ENCODE measurements around the gene NDUFB7. TPM values are rescaled to one million over a fixed set of nuclear protein-coding genes. Genes with fewer than 3 reads are reported as not detected.
A peak's percentile ranks its signal among the peaks of the same experiment; 100 is the strongest.
"Not testable (repeated sequence)": the region's sequence is repeated elsewhere in the genome, so short reads cannot be mapped to it uniquely, and the experiment has no call there.

The NDUFB7 gene
- total RNA-seq, result 100 to 1,000 TPM; 232 to 333 (median 277) TPM

GRCh38 chr19:14571695-14572490 is at the start of gene NDUFB7:
Gene NDUFB7, minus strand, starts transcription at chr19:14572066. Its CDS starts 66 bp downstream, at chr19:14572000.
- in situ Hi-C loops (cut with MboI; ENCODE audit: low pct_unique_long_range_greater_than_20kb in 2 of 9, low sequenced_read_pairs in 9 of 9, unreplicated experiment in 9 of 9), result loop anchor here in 1 of 9 experiments (5.0 kb wide), 1 partner anchor 115 kb away; no protein-coding TSS in a partner anchor
- WGBS, 10 experiments, result 4 to 65% (median 7%) methylated on average over 2 to 21 of the region's 40 CpGs; no CpG with 5 or more reads in 1 of the 10 experiments
- H3K27ac ChIP-seq, result peak within 1 kb of the TSS; percentile 77 to 82

DNA sequence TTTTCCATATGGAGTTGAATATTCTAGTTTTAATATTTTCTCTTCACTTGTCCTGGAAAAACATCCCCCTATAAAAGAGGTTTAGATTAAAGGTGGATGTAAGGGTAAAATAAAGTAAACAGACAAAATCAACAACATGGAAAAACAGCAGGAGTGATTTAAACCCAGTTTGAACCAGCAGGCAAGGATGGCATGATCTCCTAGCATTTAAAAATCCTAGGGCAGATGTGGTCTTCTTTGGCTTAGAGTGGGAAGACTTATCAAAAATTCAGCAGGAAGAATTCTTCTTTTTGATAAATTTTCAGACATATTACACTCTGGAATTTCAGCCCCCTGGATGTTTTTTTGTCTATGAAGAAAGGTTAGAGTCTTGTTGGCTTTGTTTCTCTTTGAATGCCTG is 47.5 kb upstream of the NDUFB7 start:
- no peak for ATAC-seq (replicated peaks in 6 of 8)

More at GRCh38 chr19:14571695-14572490, at the start of gene NDUFB7:
- peak; percentile 88 to 97 (median 92) for ATAC-seq (replicated peaks in 6 of 8)
- Histone ChIP-seq H3K4me3 (peak within 1 kb of the TSS; percentile 72 to 98 (median 81)), H3K4me1 (replicated peaks in 1 of 2) (peaks cover 9 to 10% of the 10 kb centered on the region in 2 donors)

GRCh38 chr19:14616407-14616806 is 44.5 kb upstream of the NDUFB7 start:
- WGBS, 10 experiments, result 35 to 100% (median 77%) methylated on average over 1 to 3 of the region's 3 CpGs; no CpG with 5 or more reads in 2 of the 10 experiments
- Histone ChIP-seq H3K27ac (no peak overlapping the region), H3K4me3 (no peak overlapping the region), H3K4me1 (replicated peaks in 1 of 2) (no peaks in the 10 kb centered on the region)
- no peak for ATAC-seq (replicated peaks in 6 of 8)
- in situ Hi-C loops (cut with MboI; ENCODE audit: low pct_unique_long_range_greater_than_20kb in 2 of 9, low sequenced_read_pairs in 9 of 9, unreplicated experiment in 9 of 9), result no loop called here

More for the DNA sequence above, 47.5 kb upstream of the NDUFB7 start:
- Histone ChIP-seq H3K4me3 (no peak overlapping the region), H3K27ac (no peak overlapping the region), H3K4me1 (replicated peaks in 1 of 2) (no peaks in the 10 kb centered on the region)
- in situ Hi-C loops (cut with MboI; ENCODE audit: low pct_unique_long_range_greater_than_20kb in 2 of 9, low sequenced_read_pairs in 9 of 9, unreplicated experiment in 9 of 9), result no loop called here

DNA sequence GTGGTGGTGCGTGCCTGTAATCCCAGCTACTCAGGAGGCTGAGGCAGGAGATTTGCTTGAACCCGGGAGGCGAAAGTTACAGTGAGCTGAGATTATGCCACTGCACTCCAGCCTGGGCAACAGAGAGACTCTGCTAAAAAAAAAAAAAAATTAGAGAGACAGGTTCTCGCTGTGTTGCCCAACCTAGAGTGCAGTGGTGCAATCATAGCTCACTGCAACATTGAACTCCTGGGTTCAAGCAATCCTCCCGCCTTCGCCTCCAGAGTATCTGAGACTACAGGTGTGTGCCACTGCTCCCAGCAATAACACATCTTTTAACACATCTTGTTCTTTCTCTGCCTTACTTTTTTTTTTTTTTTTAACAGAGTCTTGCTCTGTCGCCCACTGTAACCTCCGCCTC is 43.8 kb upstream of the NDUFB7 start:
- Histone ChIP-seq H3K4me3 (no peak overlapping the region), H3K27ac (no peak overlapping the region), H3K4me1 (replicated peaks in 1 of 2) (no peaks in the 10 kb centered on the region)
- in situ Hi-C loops (cut with MboI; ENCODE audit: low pct_unique_long_range_greater_than_20kb in 2 of 9, low sequenced_read_pairs in 9 of 9, unreplicated experiment in 9 of 9), result no loop called here
- 0 to 100% (median 91%) methylated on average over 1 to 6 of the region's 8 CpGs; no CpG with 5 or more reads in 2 of the 10 experiments for WGBS, 10 experiments
- no peak for ATAC-seq (replicated peaks in 6 of 8)

DNA sequence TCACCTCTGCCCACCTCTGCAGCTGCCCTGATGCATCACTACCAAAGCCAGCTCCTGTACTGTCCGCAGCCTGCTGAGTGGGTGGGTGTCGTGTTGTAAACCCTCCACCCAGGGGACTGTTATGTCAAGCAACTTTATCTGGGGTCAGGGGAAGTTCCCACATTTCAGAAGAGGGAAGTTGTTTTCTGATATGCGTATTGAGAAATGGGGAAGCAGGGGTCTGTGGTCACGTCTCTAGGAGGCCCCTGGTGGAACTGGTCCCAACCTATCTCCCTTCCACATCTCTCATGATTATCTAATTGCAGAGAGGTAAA is 42.2 kb upstream of the NDUFB7 start:
- 14 to 60% (median 55%) methylated on average over 1 to 4 of the region's 4 CpGs; no CpG with 5 or more reads in 6 of the 10 experiments for WGBS, 10 experiments
- in situ Hi-C loops (cut with MboI; ENCODE audit: low pct_unique_long_range_greater_than_20kb in 2 of 9, low sequenced_read_pairs in 9 of 9, unreplicated experiment in 9 of 9), result no loop called here
- no peak overlapping the region for H3K4me3 ChIP-seq
- ATAC-seq (replicated peaks in 6 of 8), result no peak
- no peak overlapping the region for H3K27ac ChIP-seq
- no peaks in the 10 kb centered on the region for H3K4me1 ChIP-seq (replicated peaks in 1 of 2)

- H3K4me3 ChIP-seq; in situ Hi-C loops (cut with MboI; ENCODE audit: low pct_unique_long_range_greater_than_20kb in 2 of 9, low sequenced_read_pairs in 9 of 9, unreplicated experiment in 9 of 9); H3K27ac ChIP-seq; ATAC-seq (replicated peaks in 6 of 8); H3K4me1 ChIP-seq (replicated peaks in 1 of 2): not testable (repeated sequence)
- 0 to 87% (median 64%) methylated on average over 1 to 12 of the region's 14 CpGs; no CpG with 5 or more reads in 1 of the 10 experiments for WGBS, 10 experiments
Measured at GRCh38 chr19:14613399-14614098, 41.7 kb upstream of the NDUFB7 start.

DNA sequence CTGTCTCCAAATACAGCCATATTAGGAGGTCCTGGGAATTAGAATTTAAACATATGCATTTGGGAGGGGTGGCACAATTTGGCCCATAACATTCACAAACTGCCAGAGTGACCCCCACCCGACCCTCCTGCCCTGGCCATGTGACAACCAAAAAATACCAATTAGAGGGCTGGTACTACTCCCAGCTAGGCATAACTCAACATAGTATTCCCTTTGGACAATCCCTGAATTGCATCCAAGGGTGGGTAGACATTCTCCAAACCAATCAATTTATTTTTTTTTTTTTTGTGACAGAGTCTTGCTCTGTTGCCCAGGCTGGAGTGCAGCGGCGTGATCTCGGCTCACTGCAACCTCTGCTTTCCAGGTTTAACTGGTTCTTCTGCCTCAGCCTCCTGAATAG is 40.8 kb upstream of the NDUFB7 start:
- Histone ChIP-seq H3K4me3 (no peak overlapping the region), H3K27ac (no peak overlapping the region), H3K4me1 (replicated peaks in 1 of 2) (no peaks in the 10 kb centered on the region)
- WGBS, 10 experiments, result 0 to 87% (median 57%) methylated on average over 1 to 3 of the region's 4 CpGs; no CpG with 5 or more reads in 4 of the 10 experiments
- no peak for ATAC-seq (replicated peaks in 6 of 8)
- in situ Hi-C loops (cut with MboI; ENCODE audit: low pct_unique_long_range_greater_than_20kb in 2 of 9, low sequenced_read_pairs in 9 of 9, unreplicated experiment in 9 of 9), result no loop called here

GRCh38 chr19:14612242-14612641 is 40.4 kb upstream of the NDUFB7 start:
- WGBS, 10 experiments, result 0 to 70% (median 44%) methylated on average over 1 to 4 of the region's 5 CpGs; no CpG with 5 or more reads in 2 of the 10 experiments
- H3K4me3 ChIP-seq; H3K27ac ChIP-seq; in situ Hi-C loops (cut with MboI; ENCODE audit: low pct_unique_long_range_greater_than_20kb in 2 of 9, low sequenced_read_pairs in 9 of 9, unreplicated experiment in 9 of 9); ATAC-seq (replicated peaks in 6 of 8); H3K4me1 ChIP-seq (replicated peaks in 1 of 2): not testable (repeated sequence)

DNA sequence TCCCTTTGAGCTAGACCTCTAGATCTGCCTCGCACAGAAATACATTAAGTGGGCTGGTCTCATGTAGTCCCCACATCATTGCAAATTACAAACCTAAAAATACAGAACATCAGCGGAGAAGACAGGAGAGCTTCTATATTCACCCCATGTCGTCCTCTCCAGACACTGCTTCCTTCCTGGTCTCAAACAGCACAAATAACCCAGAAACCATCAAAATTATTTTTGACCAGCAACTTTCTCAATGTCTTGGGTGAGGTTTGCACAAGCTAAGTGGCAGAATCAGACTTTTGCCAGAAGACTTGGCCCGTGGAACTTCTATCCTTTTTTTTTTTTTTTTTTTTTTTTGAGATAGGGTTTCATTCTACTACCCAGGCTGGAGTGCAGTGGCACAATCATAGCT is 39.2 kb upstream of the NDUFB7 start:
- in situ Hi-C loops (cut with MboI; ENCODE audit: low pct_unique_long_range_greater_than_20kb in 2 of 9, low sequenced_read_pairs in 9 of 9, unreplicated experiment in 9 of 9), result no loop called here
- no peak overlapping the region for H3K27ac ChIP-seq
- no peak overlapping the region for H3K4me3 ChIP-seq
- WGBS, 10 experiments, result 33 to 100% (median 49%) methylated on average over 1 to 4 of the region's 4 CpGs
- no peak for ATAC-seq (replicated peaks in 6 of 8)
- H3K4me1 ChIP-seq (replicated peaks in 1 of 2), result no peaks in the 10 kb centered on the region

- Histone ChIP-seq H3K27ac (no peak overlapping the region), H3K4me1 (replicated peaks in 1 of 2) (no peaks in the 10 kb centered on the region), H3K4me3 (no peak overlapping the region)
- no peak for ATAC-seq (replicated peaks in 6 of 8)
- in situ Hi-C loops (cut with MboI; ENCODE audit: low pct_unique_long_range_greater_than_20kb in 2 of 9, low sequenced_read_pairs in 9 of 9, unreplicated experiment in 9 of 9), result no loop called here
- WGBS, 10 experiments, result 21 to 91% (median 47%) methylated on average over 3 to 8 of the region's 9 CpGs; no CpG with 5 or more reads in 2 of the 10 experiments
Measured at GRCh38 chr19:14606627-14607026, 34.8 kb upstream of the NDUFB7 start.

DNA sequence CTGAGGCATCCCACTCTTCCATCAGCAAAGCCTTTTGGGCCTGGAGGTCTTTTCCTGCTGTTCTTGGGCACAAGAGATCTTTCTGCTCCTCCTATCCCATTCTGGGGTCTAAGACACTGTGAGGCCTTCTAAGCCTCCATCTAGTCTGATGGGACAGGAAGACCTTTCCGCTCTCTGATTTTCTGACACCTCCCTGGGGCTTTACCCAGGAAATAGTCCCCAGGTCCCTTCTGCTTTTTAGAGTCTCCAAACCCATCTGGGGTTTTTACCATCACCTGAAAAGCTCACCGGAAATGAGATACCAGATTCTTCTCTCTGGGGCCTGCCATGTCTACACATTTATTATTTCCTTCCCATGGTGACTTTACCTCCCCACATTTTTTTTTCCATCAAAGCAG is 32.1 kb upstream of the NDUFB7 start:
- Histone ChIP-seq H3K4me3 (no peak overlapping the region), H3K27ac (no peak overlapping the region), H3K4me1 (replicated peaks in 1 of 2) (no peaks in the 10 kb centered on the region)
- WGBS, 10 experiments, result 0 to 100% (median 63%) methylated on average over 1 to 2 of the region's 2 CpGs; no CpG with 5 or more reads in 4 of the 10 experiments
- no peak for ATAC-seq (replicated peaks in 6 of 8)
- in situ Hi-C loops (cut with MboI; ENCODE audit: low pct_unique_long_range_greater_than_20kb in 2 of 9, low sequenced_read_pairs in 9 of 9, unreplicated experiment in 9 of 9), result no loop called here

GRCh38 chr19:14599548-14600147 is 27.8 kb upstream of the NDUFB7 start:
- no peaks in the 10 kb centered on the region for H3K4me1 ChIP-seq (replicated peaks in 1 of 2)
- in situ Hi-C loops (cut with MboI; ENCODE audit: low pct_unique_long_range_greater_than_20kb in 2 of 9, low sequenced_read_pairs in 9 of 9, unreplicated experiment in 9 of 9), result loop anchor here in 2 of 9 experiments (25.0 kb wide), 2 partner anchors 288 to 313 kb away; partner anchors contain the start of gene OR7A17 (in 1 of the 2)
- H3K4me3 ChIP-seq, result no peak overlapping the region
- no peak overlapping the region for H3K27ac ChIP-seq
- ATAC-seq (replicated peaks in 6 of 8), result no peak
- WGBS, 10 experiments, result 0 to 100% (median 74%) methylated on average over 1 to 5 of the region's 8 CpGs; no CpG with 5 or more reads in 1 of the 10 experiments

DNA sequence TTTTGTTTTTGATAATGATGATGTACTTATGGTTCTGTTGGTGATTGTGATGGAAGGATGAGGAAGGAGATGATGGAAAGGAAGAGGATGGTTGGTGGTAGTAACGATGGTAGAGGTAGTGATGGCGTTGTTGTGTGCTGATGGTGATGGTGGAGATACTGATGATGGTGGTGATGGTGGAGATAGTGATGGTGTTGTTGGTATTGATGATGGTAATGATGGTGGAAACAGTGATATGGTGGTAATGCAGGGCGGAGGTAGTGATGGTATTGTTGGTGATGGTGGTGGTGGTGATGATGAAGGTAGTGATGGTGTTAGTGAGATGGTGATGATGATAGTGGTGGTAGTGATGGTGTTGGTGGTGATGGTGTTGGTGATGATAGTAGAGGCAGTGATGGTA is 23.7 kb upstream of the NDUFB7 start:
- H3K27ac ChIP-seq, result no peak overlapping the region
- H3K4me3 ChIP-seq, result no peak overlapping the region
- ATAC-seq (replicated peaks in 6 of 8), result no peak
- in situ Hi-C loops (cut with MboI; ENCODE audit: low pct_unique_long_range_greater_than_20kb in 2 of 9, low sequenced_read_pairs in 9 of 9, unreplicated experiment in 9 of 9), result loop anchor here in 2 of 9 experiments (25.0 kb wide), 2 partner anchors 292 to 317 kb away; partner anchors contain the start of gene OR7A17 (in 1 of the 2)
- H3K4me1 ChIP-seq (replicated peaks in 1 of 2), result no peaks in the 10 kb centered on the region
- WGBS, 10 experiments, result 0 to 75% (median 53%) methylated on average over 2 to 3 of the region's 3 CpGs; no CpG with 5 or more reads in 1 of the 10 experiments

Measured in motor neuron (in vitro differentiated cells).